ENCODE results near the gene GSG1L. TPM values are rescaled to one million over a fixed set of nuclear protein-coding genes. Genes with fewer than 3 reads are reported as not detected.

The GSG1L gene
- total RNA-seq, 1 donor: not detected

DNA sequence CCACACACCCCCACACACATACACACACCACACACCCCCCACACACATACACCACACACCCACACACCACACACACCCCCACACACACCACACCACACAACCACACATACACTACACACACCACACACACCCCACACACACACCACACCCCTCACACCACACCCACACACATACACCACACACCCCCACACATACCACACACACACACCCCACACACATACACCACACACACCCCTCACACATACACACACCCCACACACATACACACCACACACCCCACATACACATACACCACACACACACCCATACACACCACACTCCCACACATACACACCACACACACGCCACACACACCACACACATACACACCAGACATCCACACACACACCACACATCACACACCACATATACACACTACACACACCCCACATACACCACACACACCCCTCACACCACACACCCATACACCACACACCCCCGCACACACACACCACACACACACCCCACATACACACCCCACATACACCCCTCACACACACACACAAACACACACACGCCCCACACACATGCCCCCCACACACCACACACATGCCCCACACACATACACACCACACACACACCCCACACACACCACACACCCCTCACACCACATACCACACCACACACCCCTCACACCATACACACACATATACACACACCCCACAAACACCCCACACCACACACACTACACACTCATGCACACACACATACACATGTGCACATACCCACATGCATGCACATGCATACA is 25.9 kb upstream of the GSG1L start:
- TF ChIP-seq, protein P1, sequence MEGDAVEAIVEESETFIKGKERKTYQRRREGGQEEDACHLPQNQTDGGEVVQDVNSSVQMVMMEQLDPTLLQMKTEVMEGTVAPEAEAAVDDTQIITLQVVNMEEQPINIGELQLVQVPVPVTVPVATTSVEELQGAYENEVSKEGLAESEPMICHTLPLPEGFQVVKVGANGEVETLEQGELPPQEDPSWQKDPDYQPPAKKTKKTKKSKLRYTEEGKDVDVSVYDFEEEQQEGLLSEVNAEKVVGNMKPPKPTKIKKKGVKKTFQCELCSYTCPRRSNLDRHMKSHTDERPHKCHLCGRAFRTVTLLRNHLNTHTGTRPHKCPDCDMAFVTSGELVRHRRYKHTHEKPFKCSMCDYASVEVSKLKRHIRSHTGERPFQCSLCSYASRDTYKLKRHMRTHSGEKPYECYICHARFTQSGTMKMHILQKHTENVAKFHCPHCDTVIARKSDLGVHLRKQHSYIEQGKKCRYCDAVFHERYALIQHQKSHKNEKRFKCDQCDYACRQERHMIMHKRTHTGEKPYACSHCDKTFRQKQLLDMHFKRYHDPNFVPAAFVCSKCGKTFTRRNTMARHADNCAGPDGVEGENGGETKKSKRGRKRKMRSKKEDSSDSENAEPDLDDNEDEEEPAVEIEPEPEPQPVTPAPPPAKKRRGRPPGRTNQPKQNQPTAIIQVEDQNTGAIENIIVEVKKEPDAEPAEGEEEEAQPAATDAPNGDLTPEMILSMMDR (IDR thresholded peaks at IDR 0.05; ENCODE audit: extremely low read depth, low read depth, low read length): no peak
- Histone ChIP-seq H2AFZ (ENCODE audit: low read length) (no peak overlapping the region), H3K36me3 (ENCODE audit: insufficient read depth, low read length) (no peaks in the 10 kb centered on the region), H3K27ac (ENCODE audit: low read depth, low read length) (no peak overlapping the region), H3K4me3 (ENCODE audit: insufficient read depth, low read length) (no peak overlapping the region), H3K9me3 (ENCODE audit: low read depth, low read length) (no peaks in the 10 kb centered on the region), H3K27me3 (ENCODE audit: insufficient read depth, low read length) (no peaks in the 10 kb centered on the region), H3K79me2 (ENCODE audit: insufficient read depth, low read length) (no peaks in the 10 kb centered on the region), H3K4me1 (ENCODE audit: insufficient read depth, low read length) (peaks cover 6% of the 10 kb centered on the region), H3K4me2 (ENCODE audit: insufficient read depth, low read length) (no peak overlapping the region), H4K20me1 (ENCODE audit: insufficient read depth, low read length) (peaks cover 19% of the 10 kb centered on the region)
- DNase-seq (ENCODE audit: insufficient read length, low spot score, missing footprints): no peak

GRCh38 chr16:28087675-28088300 is 24.3 kb upstream of the GSG1L start:
- Histone ChIP-seq H3K36me3 (ENCODE audit: insufficient read depth, low read length) (no peaks in the 10 kb centered on the region), H3K27ac (ENCODE audit: low read depth, low read length) (no peak overlapping the region), H4K20me1 (ENCODE audit: insufficient read depth, low read length) (peaks cover 19% of the 10 kb centered on the region), H2AFZ (ENCODE audit: low read length) (no peak overlapping the region), H3K9me3 (ENCODE audit: low read depth, low read length) (no peaks in the 10 kb centered on the region), H3K27me3 (ENCODE audit: insufficient read depth, low read length) (no peaks in the 10 kb centered on the region), H3K4me2 (ENCODE audit: insufficient read depth, low read length) (no peak overlapping the region), H3K4me3 (ENCODE audit: insufficient read depth, low read length) (no peak overlapping the region), H3K79me2 (ENCODE audit: insufficient read depth, low read length) (no peaks in the 10 kb centered on the region), H3K4me1 (ENCODE audit: insufficient read depth, low read length) (peaks cover 6% of the 10 kb centered on the region)
- TF ChIP-seq, protein P1 (IDR thresholded peaks at IDR 0.05; ENCODE audit: extremely low read depth, low read depth, low read length): no peak
- DNase-seq (ENCODE audit: insufficient read length, low spot score, missing footprints): peak; percentile 58

DNA sequence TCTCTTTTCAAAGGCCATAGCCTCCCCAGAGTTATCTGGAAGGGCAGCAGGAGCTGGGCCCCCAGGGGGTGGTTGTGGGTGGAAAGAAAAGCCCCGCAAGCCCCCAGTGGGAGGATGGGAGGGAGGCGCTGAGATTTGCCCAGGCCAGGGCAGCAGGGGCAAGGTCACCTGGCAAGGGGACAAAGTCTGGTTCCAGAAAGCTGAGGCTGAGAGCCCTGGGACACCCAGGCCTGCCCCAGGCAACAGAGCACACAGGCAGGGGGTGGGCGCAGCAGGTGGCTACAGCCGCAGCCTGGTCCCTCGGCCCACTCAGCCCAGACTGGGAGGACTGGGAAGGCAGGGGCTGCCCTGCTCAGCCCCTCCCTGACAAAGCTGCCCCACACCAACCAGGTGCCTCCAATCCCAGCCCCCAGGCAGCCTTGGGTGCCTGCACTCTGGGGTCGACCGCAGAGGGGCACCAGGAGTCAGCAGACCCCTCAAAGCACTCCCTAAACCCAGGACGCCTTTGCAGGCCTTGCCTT is 23.7 kb upstream of the GSG1L start:
- TF ChIP-seq, protein P1 (IDR thresholded peaks at IDR 0.05; ENCODE audit: extremely low read depth, low read depth, low read length): no peak
- H3K79me2 ChIP-seq (ENCODE audit: insufficient read depth, low read length): no peaks in the 10 kb centered on the region
- H3K4me1 ChIP-seq (ENCODE audit: insufficient read depth, low read length): peaks cover 6% of the 10 kb centered on the region
- no peaks in the 10 kb centered on the region for H3K36me3 ChIP-seq (ENCODE audit: insufficient read depth, low read length)
- H3K27me3 ChIP-seq (ENCODE audit: insufficient read depth, low read length): no peaks in the 10 kb centered on the region
- no peak overlapping the region for H3K27ac ChIP-seq (ENCODE audit: low read depth, low read length)
- no peak overlapping the region for H2AFZ ChIP-seq (ENCODE audit: low read length)
- peaks cover 19% of the 10 kb centered on the region for H4K20me1 ChIP-seq (ENCODE audit: insufficient read depth, low read length)
- peak; percentile 47 for DNase-seq (ENCODE audit: insufficient read length, low spot score, missing footprints)
- H3K4me2 ChIP-seq (ENCODE audit: insufficient read depth, low read length): no peak overlapping the region
- no peak overlapping the region for H3K4me3 ChIP-seq (ENCODE audit: insufficient read depth, low read length)
- no peaks in the 10 kb centered on the region for H3K9me3 ChIP-seq (ENCODE audit: low read depth, low read length)

All from osteoblast (primary cell).